HG03354 (cell line): Measurements from ENCODE around the gene LMAN1L.

Experiments used
- ATAC-seq: cut with Tn5 transposase; IDR thresholded peaks from one replicate; pipeline ENCODE4 v1.9.1; 2021; ENCODE audit warnings: mild to moderate bottlenecking; ENCODE audit not compliant: unreplicated experiment, poor library complexity, severe bottlenecking

Gene LMAN1L

GRCh38 chr15:74872702-74873035 lies 60.0 kb downstream of the LMAN1L start:
- no peak for ATAC-seq

GRCh38 chr15:74873036-74873755 lies 60.6 kb downstream of the LMAN1L start, which contains the start of gene SCAMP2:
Gene SCAMP2 (minus strand): TSS chr15:74873365. CDS start chr15:74873255, 110 bp downstream.
- ATAC-seq = peak; percentile 86

GRCh38 chr15:74873756-74874424 lies 61.3 kb downstream of the LMAN1L start:
- ATAC-seq = no peak
